ENCODE data around the gene PPME1.

The PPME1 gene

GRCh38 chr11:74142624-74143023 is 28.5 kb upstream of the PPME1 start:
- TF ChIP-seq ZFX (IDR thresholded peaks at IDR 0.05; ENCODE audit: borderline replicate concordance) (no peak), CTCF (IDR thresholded peaks at IDR 0.05) (no peak)
- no peak overlapping the region for H3K27ac ChIP-seq

DNA sequence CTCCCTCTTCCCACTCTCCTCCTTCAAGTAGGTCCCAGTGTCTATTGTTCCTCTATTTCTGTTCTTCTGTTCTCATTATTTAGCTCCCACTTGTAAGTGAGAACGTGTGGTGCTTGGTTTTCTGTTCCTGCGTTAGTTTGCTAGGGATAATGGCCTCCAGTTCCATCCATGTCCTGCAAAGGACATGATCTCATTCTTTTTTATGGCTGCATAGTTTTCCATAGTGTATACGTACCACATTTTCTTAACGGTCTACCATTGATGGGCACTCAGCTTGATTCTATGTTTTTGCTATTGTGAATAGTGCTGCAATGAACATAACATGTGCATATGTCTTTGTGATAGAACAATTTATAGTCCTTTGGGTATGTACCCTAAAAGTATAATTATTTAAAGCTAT is 26.5 kb upstream of the PPME1 start:
- no peak overlapping the region for H3K27ac ChIP-seq
- TF ChIP-seq CTCF (IDR thresholded peaks at IDR 0.05) (no peak), ZFX (IDR thresholded peaks at IDR 0.05; ENCODE audit: borderline replicate concordance) (no peak)

DNA sequence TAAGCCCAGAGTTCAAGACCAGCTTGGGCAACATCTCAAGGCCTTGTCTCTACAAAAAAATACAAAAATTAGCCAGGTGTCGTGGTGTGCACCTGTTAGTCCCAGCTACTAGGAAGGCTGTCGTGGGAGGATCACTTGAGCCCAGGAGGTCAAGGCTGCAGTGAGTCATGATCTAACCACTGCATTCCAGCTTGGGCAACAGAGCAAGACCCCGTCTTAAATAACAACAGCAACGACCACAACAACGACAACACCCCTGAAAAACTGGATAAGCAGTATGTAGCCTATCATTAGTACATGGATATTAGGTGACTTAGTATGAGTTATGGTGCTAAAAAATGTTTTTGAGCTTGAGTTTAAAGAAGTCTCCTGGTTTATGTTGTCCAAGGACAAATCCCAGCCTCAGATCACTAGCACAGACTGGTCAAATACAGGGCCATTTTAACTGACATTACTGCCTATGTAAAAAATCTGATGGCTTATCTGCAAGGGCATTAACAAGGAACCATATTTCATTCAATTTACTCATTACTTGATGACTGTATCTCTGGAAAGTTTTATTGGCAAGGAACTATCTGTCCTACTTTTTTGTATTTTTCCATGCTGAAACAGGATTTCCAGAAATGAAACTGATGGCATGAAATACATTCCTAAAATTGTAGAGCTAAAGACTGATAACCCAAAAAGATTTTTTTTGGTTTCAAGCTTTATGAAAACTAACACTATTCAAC is 23.7 kb upstream of the PPME1 start:
- H3K27ac ChIP-seq = no peak overlapping the region
- TF ChIP-seq ZFX (IDR thresholded peaks at IDR 0.05; ENCODE audit: borderline replicate concordance) (no peak), CTCF (IDR thresholded peaks at IDR 0.05) (no peak)

GRCh38 chr11:74153224-74153623 is 17.9 kb upstream of the PPME1 start:
- no peak for TF ChIP-seq CTCF (IDR thresholded peaks at IDR 0.05)
- no peak for TF ChIP-seq ZFX (IDR thresholded peaks at IDR 0.05; ENCODE audit: borderline replicate concordance)

DNA sequence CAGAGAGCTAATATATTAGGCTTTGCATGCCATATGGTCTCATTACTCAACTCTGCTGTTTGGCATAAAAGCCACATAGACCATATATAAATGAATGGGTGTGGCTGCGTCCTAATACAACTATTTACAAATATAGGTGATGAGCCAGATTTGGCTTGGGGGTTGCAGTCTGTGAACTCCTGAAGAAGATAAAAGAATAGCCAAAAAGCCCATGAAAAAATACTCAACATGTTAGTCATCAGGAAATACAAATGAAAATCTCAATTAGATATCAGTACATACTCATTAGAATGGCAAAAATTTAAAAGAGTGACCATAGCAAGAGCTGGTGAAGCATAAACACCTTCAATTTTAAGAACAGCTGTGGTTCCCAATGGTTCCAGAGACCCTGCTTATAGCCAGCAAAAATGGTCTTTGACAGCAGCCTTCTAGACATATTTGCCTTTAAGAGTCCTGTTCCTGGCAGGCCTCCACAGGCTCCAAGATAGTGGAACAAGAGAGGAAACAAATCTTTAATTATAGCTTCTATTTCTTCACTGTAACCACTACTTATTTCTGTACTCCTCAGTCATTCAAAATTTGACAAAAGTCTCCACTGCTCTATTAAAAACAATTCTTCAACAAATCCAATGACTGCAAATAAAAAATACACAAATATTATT is 16.3 kb upstream of the PPME1 start:
- TF ChIP-seq CTCF (IDR thresholded peaks at IDR 0.05) (no peak), ZFX (IDR thresholded peaks at IDR 0.05; ENCODE audit: borderline replicate concordance) (no peak)
- H3K27ac ChIP-seq = no peak overlapping the region

More at GRCh38 chr11:74153224-74153623, 17.9 kb upstream of the PPME1 start:
- no peak overlapping the region for H3K27ac ChIP-seq

DNA sequence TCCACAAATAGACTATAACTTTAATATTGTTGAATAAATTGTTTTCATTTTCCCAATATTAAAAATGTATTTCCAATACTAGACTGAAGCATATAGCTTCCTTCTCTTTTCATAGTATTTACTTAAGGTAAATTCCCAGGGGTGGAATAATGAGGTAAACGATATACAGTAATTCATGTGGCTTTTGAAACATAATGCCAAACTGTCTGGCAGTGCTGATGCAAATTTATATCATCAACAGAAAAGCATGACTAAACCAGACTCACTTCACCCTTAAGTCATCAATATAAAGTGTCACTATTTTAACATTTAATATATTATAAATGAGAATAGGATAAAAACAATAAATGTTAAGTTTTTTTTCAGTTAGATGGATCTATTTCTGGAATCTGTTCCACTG is 13.9 kb upstream of the PPME1 start:
- TF ChIP-seq CTCF (IDR thresholded peaks at IDR 0.05) = no peak
- TF ChIP-seq ZFX (IDR thresholded peaks at IDR 0.05; ENCODE audit: borderline replicate concordance) = no peak
- no peak overlapping the region for H3K27ac ChIP-seq

- TF ChIP-seq ZFX (IDR thresholded peaks at IDR 0.05; ENCODE audit: borderline replicate concordance) (no peak), CTCF (IDR thresholded peaks at IDR 0.05) (no peak)
- no peak overlapping the region for H3K27ac ChIP-seq
These were observed 11.4 kb upstream of the PPME1 start for GRCh38 chr11:74159642-74160041.
